Uterine smooth muscle cell (primary cell): ENCODE measurements around the gene GPR132. TPM values are rescaled to one million over a fixed set of nuclear protein-coding genes. Genes with fewer than 3 reads are reported as not detected.

ENCODE experiments used
- total RNA-seq: library from RNA; depleted of rRNA; stranded (reverse); fragments of >200 nt; gene quantifications from 2 replicates; pipeline ENCODE4 v1.2.3, GENCODE V29; 2014

Gene GPR132, protein sequence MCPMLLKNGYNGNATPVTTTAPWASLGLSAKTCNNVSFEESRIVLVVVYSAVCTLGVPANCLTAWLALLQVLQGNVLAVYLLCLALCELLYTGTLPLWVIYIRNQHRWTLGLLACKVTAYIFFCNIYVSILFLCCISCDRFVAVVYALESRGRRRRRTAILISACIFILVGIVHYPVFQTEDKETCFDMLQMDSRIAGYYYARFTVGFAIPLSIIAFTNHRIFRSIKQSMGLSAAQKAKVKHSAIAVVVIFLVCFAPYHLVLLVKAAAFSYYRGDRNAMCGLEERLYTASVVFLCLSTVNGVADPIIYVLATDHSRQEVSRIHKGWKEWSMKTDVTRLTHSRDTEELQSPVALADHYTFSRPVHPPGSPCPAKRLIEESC
- total RNA-seq = under 0.01 and 0.25 TPM in 2 replicates

DNA sequence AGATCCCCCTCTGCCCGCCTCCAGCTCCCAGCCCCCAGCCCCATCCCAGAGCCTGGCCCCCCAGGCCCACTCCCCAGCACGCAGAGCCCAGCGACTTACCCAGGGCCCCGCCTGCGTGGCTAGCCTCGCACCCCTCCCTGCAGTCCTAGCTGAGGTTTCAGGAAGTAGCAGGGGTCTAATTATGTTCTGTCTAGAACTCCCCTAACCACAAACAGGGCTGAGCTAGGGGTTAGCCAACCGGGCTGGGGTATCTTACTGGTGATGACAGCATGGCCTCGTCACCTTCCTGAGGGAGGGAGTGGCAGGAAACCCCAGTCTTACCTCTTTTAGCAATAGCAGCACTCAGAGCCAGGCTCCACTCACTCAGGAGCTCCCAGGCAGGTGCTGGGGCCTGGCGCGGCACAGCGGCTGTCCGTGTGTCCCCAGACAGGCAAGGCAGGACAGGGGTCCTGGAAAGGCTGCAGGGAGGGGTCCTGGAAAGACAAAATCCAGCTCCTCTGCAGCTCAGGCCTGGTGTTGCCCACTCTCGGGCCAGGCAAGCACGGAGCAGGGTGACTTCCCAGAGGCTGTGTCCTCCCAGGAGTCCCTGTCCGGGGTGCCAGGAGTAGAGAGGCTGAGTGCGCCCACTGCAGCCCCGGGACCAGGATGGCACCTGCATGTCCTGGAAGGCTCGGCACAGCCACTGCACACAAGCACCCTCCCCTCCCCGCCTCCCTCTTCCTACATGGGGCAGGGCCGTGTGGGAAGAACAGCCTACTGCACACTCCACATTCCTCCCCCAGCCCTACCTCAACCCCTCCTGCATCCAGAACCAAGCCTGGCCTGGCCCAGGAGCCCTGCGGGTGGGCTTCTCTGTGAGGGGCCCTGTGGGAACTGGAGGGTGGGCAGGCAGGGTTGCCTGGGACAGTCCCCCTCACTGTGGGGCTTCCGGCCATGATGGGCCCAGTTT is at the start of gene GPR132:
Gene GPR132, minus strand, starts transcription at position 151 of the 949 bp plus-strand sequence. CDS start 10,010 bp downstream, outside the sequence.

DNA sequence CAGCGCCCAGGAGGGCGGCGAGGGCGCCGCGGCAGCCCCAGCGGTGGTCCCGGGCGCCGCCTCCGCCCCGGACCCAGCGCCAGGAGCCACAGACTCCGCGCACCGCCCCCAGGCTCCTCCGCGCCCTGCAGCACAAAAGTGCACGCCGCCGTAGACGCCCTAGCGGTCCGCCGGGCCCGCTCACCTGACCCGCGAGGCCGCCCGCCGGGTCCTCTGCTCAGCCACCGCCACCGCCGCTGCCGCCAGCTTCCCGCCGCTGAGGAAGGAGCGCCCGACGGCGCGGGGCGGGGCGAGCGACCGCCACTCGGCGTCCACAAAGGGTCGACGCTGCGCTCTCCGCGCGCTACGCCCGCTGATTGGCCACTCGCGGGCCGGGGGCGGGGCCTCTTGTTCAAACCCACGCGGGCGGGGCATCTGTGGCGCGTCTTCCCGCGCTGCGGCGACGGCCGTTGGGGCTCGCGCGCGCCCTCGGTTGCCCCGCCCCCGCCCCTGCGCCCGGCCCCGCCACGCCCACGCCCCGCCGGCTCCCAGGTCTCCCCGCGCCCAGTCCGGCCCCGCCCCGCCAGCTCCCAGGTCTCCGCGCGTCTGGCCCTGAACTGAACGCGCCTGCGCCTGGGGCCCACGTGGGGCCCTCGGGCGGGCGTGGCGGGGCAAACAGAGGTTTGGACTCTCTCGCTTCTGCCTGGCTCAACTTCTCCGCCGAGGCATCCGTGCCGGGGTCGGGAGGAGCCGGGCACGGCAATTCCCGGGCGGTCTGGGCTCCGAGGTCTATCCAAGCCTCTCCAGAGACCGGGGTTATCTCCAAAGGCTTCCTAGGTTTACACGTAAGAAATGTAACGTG is 44.2 kb downstream of the GPR132 start, which contains the start of gene CDCA4:
Gene CDCA4, minus strand, starts transcription at position 269 of the 841 bp plus-strand sequence. CDS start 9,154 bp downstream, outside the sequence.

Other genes starting within 250 kb of the GPR132 start
- gene CEP170B, start 200.2 kb downstream of the GPR132 start, total RNA-seq = 18.6 and 22.0 TPM in 2 replicates
- under 0.01 and 0.22 TPM in 2 replicates for gene PLD4, start 140.6 kb downstream of the GPR132 start, total RNA-seq
- 91.9 and 197 TPM in 2 replicates for gene AHNAK2, start 87.1 kb downstream of the GPR132 start, total RNA-seq
- 8.0 and 16.7 TPM in 2 replicates for gene CLBA1, start 79.6 kb downstream of the GPR132 start, total RNA-seq
- gene CDCA4, start 44.3 kb downstream of the GPR132 start, total RNA-seq = 16.1 and 40.1 TPM in 2 replicates
- gene JAG2, start 103.3 kb upstream of the GPR132 start, total RNA-seq = 0.66 and 2.0 TPM in 2 replicates
- 7.9 and 21.4 TPM in 2 replicates for gene NUDT14, start 115.9 kb upstream of the GPR132 start, total RNA-seq
- gene BTBD6, start 183.1 kb upstream of the GPR132 start, total RNA-seq = 61.2 and 78.5 TPM in 2 replicates
- 47.0 and 49.2 TPM in 2 replicates for gene BRF1, start 235.6 kb upstream of the GPR132 start, total RNA-seq
- 34.5 and 65.5 TPM in 2 replicates for gene PACS2, start 249.3 kb upstream of the GPR132 start, total RNA-seq